ENCODE data around the gene SENP3. TPM values are rescaled to one million over a fixed set of nuclear protein-coding genes. Genes with fewer than 3 reads are reported as not detected.

SENP3 gene
- total and polyA plus RNA-seq, 2 of the 13 experiments (the other 11 are each of a cell fraction or from before 2014, with no cell fraction given), result 55.8 to 75.4 TPM

DNA sequence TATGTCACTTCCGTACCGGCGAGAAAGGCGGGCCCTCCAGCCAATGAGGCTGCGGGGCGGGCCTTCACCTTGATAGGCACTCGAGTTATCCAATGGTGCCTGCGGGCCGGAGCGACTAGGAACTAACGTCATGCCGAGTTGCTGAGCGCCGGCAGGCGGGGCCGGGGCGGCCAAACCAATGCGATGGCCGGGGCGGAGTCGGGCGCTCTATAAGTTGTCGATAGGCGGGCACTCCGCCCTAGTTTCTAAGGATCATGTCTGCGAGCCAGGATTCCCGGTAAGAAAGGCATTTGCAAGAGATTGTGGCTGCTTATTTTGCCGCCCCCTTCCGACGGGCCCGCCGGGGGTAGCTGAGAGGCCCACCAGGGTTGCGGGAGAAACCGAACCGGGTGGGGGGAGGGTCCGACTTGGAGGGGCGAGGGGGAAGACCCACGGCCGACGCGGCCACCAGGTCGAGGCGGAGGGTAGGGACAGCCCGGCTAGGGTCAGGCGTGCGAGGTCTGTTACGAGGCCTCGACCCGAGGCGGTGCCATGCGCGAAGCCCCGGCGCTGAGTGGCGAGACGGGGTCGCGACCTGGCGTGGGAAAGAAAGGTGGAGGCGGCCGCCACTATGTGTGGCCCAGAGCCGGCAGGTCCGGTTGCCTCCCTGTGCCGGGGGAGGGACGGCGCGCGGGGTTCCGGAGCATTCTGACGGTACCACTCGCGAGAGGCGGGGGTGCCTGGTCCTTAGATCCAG lies 11.0 kb downstream of the SENP3 start (continued):
- TF ChIP-seq, protein P1, sequence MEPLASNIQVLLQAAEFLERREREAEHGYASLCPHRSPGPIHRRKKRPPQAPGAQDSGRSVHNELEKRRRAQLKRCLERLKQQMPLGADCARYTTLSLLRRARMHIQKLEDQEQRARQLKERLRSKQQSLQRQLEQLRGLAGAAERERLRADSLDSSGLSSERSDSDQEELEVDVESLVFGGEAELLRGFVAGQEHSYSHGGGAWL (CRISPR knock-in tag; IDR thresholded peaks at IDR 0.05), result peak; percentile 12; the same call in 1 of the 2 replicates
- TF ChIP-seq ELF3 (CRISPR knock-in tag; IDR thresholded peaks at IDR 0.05), result no peak; the same call in 1 of the 2 replicates
- no peak for TF ChIP-seq ZNF460 (CRISPR knock-in tag; IDR thresholded peaks at IDR 0.05; ENCODE audit: borderline replicate concordance)
- TF ChIP-seq, protein P2, sequence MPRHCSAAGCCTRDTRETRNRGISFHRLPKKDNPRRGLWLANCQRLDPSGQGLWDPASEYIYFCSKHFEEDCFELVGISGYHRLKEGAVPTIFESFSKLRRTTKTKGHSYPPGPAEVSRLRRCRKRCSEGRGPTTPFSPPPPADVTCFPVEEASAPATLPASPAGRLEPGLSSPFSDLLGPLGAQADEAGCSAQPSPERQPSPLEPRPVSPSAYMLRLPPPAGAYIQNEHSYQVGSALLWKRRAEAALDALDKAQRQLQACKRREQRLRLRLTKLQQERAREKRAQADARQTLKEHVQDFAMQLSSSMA (CRISPR knock-in tag; IDR thresholded peaks at IDR 0.05), result 0 out of 2 replicates have a peak, but pooled peaks have one; percentile 65
- no peak for TF ChIP-seq ZNF619 (CRISPR knock-in tag; IDR thresholded peaks at IDR 0.05)
- TF ChIP-seq, protein P3, sequence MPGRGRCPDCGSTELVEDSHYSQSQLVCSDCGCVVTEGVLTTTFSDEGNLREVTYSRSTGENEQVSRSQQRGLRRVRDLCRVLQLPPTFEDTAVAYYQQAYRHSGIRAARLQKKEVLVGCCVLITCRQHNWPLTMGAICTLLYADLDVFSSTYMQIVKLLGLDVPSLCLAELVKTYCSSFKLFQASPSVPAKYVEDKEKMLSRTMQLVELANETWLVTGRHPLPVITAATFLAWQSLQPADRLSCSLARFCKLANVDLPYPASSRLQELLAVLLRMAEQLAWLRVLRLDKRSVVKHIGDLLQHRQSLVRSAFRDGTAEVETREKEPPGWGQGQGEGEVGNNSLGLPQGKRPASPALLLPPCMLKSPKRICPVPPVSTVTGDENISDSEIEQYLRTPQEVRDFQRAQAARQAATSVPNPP (CRISPR knock-in tag; IDR thresholded peaks at IDR 0.05), result 0 out of 2 replicates have a peak, but pooled peaks have one; percentile 6
- no peak for TF ChIP-seq PTBP1 (IDR thresholded peaks at IDR 0.05; ENCODE audit: low read depth, low read length, poor library complexity, severe bottlenecking)
- TF ChIP-seq SIN3A (IDR thresholded peaks at IDR 0.05; ENCODE audit: borderline replicate concordance, low read depth, low read length), result peak; percentile 90
- no peak for TF ChIP-seq KDM1A (CRISPR knock-in tag; IDR thresholded peaks at IDR 0.05)
- TF ChIP-seq, protein P4, sequence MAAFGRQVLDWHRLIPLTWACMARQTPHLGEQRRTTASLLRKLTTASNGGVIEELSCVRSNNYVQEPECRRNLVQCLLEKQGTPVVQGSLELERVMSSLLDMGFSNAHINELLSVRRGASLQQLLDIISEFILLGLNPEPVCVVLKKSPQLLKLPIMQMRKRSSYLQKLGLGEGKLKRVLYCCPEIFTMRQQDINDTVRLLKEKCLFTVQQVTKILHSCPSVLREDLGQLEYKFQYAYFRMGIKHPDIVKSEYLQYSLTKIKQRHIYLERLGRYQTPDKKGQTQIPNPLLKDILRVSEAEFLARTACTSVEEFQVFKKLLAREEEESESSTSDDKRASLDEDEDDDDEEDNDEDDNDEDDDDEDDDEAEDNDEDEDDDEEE (CRISPR knock-in tag; IDR thresholded peaks at IDR 0.05), result no peak
- peak; percentile 100 for TF ChIP-seq SP2 (CRISPR knock-in tag; IDR thresholded peaks at IDR 0.05)
- TF ChIP-seq, protein P5, sequence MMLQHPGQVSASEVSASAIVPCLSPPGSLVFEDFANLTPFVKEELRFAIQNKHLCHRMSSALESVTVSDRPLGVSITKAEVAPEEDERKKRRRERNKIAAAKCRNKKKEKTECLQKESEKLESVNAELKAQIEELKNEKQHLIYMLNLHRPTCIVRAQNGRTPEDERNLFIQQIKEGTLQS (CRISPR knock-in tag; IDR thresholded peaks at IDR 0.05), result 0 out of 2 replicates have a peak, but pooled peaks have one; percentile 30
- TF ChIP-seq ZBTB21 (CRISPR knock-in tag; IDR thresholded peaks at IDR 0.05), result peak; percentile 6; the same call in 1 of the 2 replicates
- TF ChIP-seq, protein P6, sequence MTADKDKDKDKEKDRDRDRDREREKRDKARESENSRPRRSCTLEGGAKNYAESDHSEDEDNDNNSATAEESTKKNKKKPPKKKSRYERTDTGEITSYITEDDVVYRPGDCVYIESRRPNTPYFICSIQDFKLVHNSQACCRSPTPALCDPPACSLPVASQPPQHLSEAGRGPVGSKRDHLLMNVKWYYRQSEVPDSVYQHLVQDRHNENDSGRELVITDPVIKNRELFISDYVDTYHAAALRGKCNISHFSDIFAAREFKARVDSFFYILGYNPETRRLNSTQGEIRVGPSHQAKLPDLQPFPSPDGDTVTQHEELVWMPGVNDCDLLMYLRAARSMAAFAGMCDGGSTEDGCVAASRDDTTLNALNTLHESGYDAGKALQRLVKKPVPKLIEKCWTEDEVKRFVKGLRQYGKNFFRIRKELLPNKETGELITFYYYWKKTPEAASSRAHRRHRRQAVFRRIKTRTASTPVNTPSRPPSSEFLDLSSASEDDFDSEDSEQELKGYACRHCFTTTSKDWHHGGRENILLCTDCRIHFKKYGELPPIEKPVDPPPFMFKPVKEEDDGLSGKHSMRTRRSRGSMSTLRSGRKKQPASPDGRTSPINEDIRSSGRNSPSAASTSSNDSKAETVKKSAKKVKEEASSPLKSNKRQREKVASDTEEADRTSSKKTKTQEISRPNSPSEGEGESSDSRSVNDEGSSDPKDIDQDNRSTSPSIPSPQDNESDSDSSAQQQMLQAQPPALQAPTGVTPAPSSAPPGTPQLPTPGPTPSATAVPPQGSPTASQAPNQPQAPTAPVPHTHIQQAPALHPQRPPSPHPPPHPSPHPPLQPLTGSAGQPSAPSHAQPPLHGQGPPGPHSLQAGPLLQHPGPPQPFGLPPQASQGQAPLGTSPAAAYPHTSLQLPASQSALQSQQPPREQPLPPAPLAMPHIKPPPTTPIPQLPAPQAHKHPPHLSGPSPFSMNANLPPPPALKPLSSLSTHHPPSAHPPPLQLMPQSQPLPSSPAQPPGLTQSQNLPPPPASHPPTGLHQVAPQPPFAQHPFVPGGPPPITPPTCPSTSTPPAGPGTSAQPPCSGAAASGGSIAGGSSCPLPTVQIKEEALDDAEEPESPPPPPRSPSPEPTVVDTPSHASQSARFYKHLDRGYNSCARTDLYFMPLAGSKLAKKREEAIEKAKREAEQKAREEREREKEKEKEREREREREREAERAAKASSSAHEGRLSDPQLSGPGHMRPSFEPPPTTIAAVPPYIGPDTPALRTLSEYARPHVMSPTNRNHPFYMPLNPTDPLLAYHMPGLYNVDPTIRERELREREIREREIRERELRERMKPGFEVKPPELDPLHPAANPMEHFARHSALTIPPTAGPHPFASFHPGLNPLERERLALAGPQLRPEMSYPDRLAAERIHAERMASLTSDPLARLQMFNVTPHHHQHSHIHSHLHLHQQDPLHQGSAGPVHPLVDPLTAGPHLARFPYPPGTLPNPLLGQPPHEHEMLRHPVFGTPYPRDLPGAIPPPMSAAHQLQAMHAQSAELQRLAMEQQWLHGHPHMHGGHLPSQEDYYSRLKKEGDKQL (CRISPR knock-in tag; IDR thresholded peaks at IDR 0.05; ENCODE audit: low read depth), result no peak
- TF ChIP-seq, protein P7, sequence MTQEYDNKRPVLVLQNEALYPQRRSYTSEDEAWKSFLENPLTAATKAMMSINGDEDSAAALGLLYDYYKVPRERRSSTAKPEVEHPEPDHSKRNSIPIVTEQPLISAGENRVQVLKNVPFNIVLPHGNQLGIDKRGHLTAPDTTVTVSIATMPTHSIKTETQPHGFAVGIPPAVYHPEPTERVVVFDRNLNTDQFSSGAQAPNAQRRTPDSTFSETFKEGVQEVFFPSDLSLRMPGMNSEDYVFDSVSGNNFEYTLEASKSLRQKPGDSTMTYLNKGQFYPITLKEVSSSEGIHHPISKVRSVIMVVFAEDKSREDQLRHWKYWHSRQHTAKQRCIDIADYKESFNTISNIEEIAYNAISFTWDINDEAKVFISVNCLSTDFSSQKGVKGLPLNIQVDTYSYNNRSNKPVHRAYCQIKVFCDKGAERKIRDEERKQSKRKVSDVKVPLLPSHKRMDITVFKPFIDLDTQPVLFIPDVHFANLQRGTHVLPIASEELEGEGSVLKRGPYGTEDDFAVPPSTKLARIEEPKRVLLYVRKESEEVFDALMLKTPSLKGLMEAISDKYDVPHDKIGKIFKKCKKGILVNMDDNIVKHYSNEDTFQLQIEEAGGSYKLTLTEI (CRISPR knock-in tag; conservative IDR thresholded peaks at IDR 0.05), result no peak
- peak; percentile 15; the same call in 1 of the 2 replicates for TF ChIP-seq NFKB2 (CRISPR knock-in tag; IDR thresholded peaks at IDR 0.05; ENCODE audit: borderline replicate concordance)
- TF ChIP-seq ZNF451 (CRISPR knock-in tag; IDR thresholded peaks at IDR 0.05), result no peak
